MM.1S (cell line): ENCODE results near the gene PTGER3.

Experiments used
- CTCF ChIP-seq: fragments of 300-600 bp; sonication (generic); IDR thresholded peaks from 2 replicates; pipeline ENCODE4 v1.5.1; 2016; ENCODE audit warnings: antibody characterized with exemption, low read length, mixed read lengths
- EZH2 ChIP-seq: fragments of 300-600 bp; sonication (generic); optimal IDR thresholded peaks from 2 replicates; pipeline ENCODE3; 2017; ENCODE audit warnings: low read depth, mild to moderate bottlenecking, antibody characterized with exemption, low read length, mixed read lengths
- EZH2phosphoT487 ChIP-seq: fragments of 300-600 bp; sonication (generic); IDR thresholded peaks from 2 replicates; pipeline ENCODE4 v1.6.1; 2018; ENCODE audit warnings: antibody characterized with exemption, low read length

GRCh38 chr1:70945251-70945650 is 102.4 kb downstream of the PTGER3 start:
- TF ChIP-seq CTCF (no peak), EZH2 (no peak), EZH2phosphoT487 (no peak)
